ENCODE results near the gene TAGLN.
A peak's percentile ranks its signal among the peaks of the same experiment; 100 is the strongest.

The TAGLN gene

DNA sequence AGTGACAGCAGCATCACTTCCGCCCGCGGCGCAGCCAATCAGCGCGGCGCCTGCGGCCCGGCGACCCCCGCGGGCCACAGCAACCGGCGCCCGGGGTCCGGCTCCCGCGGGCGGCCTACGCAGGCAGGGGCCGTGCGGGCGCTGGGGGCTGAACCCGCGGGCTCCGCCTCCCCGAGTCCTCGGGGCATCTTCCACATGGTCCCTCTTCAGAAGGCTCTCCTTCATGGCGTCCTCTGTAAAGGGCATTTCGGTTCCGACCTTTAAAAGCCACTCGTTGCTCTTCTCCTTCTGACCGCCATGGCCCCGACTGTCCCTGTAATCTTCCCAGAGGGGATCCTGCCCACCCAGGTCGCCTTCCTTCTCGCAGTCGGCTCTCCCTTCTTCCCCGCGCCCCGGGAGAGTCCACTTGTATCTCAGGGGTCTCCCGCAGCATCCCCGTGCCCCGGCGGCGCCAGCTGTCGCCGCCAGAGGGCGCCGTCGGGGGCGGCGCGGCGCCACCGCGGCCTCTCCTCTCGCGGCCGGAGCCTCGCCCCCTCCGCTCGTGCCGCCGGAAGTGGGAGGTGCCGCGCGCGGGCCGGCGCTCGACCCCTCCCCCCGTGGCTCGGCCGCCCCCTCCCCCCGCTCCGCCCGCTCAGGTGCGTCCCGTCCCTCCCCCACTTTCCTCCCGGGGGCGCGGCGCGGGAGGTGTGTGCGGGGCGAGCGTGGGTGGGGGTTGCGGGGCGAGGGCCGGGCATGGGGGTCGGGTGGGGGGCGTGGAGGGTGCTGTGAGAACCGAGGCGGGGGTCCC is 33.1 kb downstream of the TAGLN start, which contains the start of gene RNF214:
TSS of gene RNF214 (plus strand) at position 580 of the 787 bp plus-strand sequence. CDS start 1,602 bp downstream, outside the sequence.
- TF ChIP-seq, protein P1, sequence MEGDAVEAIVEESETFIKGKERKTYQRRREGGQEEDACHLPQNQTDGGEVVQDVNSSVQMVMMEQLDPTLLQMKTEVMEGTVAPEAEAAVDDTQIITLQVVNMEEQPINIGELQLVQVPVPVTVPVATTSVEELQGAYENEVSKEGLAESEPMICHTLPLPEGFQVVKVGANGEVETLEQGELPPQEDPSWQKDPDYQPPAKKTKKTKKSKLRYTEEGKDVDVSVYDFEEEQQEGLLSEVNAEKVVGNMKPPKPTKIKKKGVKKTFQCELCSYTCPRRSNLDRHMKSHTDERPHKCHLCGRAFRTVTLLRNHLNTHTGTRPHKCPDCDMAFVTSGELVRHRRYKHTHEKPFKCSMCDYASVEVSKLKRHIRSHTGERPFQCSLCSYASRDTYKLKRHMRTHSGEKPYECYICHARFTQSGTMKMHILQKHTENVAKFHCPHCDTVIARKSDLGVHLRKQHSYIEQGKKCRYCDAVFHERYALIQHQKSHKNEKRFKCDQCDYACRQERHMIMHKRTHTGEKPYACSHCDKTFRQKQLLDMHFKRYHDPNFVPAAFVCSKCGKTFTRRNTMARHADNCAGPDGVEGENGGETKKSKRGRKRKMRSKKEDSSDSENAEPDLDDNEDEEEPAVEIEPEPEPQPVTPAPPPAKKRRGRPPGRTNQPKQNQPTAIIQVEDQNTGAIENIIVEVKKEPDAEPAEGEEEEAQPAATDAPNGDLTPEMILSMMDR (IDR thresholded peaks at IDR 0.05; ENCODE audit: poor library complexity, severe bottlenecking) = peak; percentile 97
- no peaks in the 10 kb centered on the region for H3K27me3 ChIP-seq (ENCODE audit: insufficient read depth, poor library complexity, severe bottlenecking)
- peak within 1 kb of the TSS; percentile 100 for H3K4me3 ChIP-seq (ENCODE audit: severe bottlenecking)
- peak; percentile 75 for ATAC-seq (ENCODE audit: low read depth)
- H3K27ac ChIP-seq (ENCODE audit: poor library complexity, severe bottlenecking) = peak within 1 kb of the TSS; percentile 57
- H3K4me1 ChIP-seq (ENCODE audit: insufficient read depth, poor library complexity, severe bottlenecking) = no peaks in the 10 kb centered on the region
- H3K9me3 ChIP-seq (ENCODE audit: severe bottlenecking) = no peaks in the 10 kb centered on the region
- peak; percentile 70 for DNase-seq (ENCODE audit: low spot score)
- H3K36me3 ChIP-seq (ENCODE audit: low read depth) = peaks cover 41% of the 10 kb centered on the region

DNA sequence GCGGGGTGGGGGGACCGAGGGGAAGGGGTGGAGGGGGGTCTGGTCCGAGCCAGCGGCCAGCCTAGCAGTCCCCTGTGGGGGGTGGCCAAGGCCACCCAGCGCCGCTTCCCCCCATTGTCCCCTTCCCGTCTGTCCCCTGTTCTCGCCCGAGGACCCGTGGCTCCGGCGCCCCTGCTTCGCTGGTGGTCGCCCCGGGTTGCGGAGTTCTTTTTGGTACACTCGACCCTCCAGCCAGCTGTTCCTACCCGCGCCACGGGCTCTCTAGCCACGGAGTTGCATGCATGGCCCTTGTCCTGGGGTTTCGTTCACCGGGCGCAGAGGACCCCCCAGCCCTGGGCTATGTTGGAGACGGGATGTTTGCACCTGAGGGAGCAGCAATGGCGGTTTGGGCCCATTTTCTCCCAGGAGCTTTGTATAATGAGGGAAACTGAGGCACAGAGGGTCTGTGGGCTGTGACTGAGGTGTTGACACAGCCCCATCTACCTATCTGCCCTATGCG is 33.8 kb downstream of the TAGLN start:
- TF ChIP-seq, protein P1 (IDR thresholded peaks at IDR 0.05; ENCODE audit: poor library complexity, severe bottlenecking) = no peak
- DNase-seq (ENCODE audit: low spot score) = peak; percentile 54
- Histone ChIP-seq H3K36me3 (ENCODE audit: low read depth) (peaks cover 39% of the 10 kb centered on the region), H3K4me1 (ENCODE audit: insufficient read depth, poor library complexity, severe bottlenecking) (no peaks in the 10 kb centered on the region), H3K4me3 (ENCODE audit: severe bottlenecking) (peak overlapping the region; percentile 100), H3K9me3 (ENCODE audit: severe bottlenecking) (no peaks in the 10 kb centered on the region), H3K27me3 (ENCODE audit: insufficient read depth, poor library complexity, severe bottlenecking) (no peaks in the 10 kb centered on the region), H3K27ac (ENCODE audit: poor library complexity, severe bottlenecking) (peak overlapping the region; percentile 57)
- 0 out of 3 replicates have a peak, but pooled peaks have one; percentile 8 for ATAC-seq (ENCODE audit: low read depth)

GRCh38 chr11:117238221-117238620 is 39.1 kb downstream of the TAGLN start:
- H3K36me3 ChIP-seq (ENCODE audit: low read depth) = peaks cover 62% of the 10 kb centered on the region
- TF ChIP-seq, protein P1 (IDR thresholded peaks at IDR 0.05; ENCODE audit: poor library complexity, severe bottlenecking) = no peak
- no peak overlapping the region for H3K4me3 ChIP-seq (ENCODE audit: severe bottlenecking)
- DNase-seq (ENCODE audit: low spot score) = no peak
- no peaks in the 10 kb centered on the region for H3K27me3 ChIP-seq (ENCODE audit: insufficient read depth, poor library complexity, severe bottlenecking)
- no peaks in the 10 kb centered on the region for H3K9me3 ChIP-seq (ENCODE audit: severe bottlenecking)
- ATAC-seq (ENCODE audit: low read depth) = no peak
- H3K27ac ChIP-seq (ENCODE audit: poor library complexity, severe bottlenecking) = no peak overlapping the region
- peaks cover 3% of the 10 kb centered on the region for H3K4me1 ChIP-seq (ENCODE audit: insufficient read depth, poor library complexity, severe bottlenecking)

DNA sequence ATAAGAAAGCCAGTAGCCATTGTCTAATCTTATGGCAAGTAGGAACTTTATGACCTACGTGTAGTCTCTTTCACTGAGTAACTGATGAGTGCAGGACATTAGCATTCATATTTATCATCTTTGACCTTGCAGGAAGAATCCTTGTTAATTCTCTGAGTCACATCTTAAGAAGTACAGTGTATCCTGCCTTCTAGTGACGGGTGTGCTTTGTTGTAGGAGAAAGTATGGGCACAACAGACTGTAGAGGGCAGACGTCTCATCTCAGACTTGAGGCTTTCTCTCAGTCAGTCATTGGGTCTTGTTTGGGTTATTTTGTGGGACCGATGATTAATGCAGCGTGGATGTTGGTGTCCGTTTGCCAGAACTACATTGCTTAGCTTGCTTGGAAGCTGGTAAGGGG is 40.1 kb downstream of the TAGLN start:
- H3K9me3 ChIP-seq (ENCODE audit: severe bottlenecking) = no peaks in the 10 kb centered on the region
- no peaks in the 10 kb centered on the region for H3K27me3 ChIP-seq (ENCODE audit: insufficient read depth, poor library complexity, severe bottlenecking)
- H3K36me3 ChIP-seq (ENCODE audit: low read depth) = peaks cover 72% of the 10 kb centered on the region
- H3K27ac ChIP-seq (ENCODE audit: poor library complexity, severe bottlenecking) = peak overlapping the region; percentile 44
- peaks cover 3% of the 10 kb centered on the region for H3K4me1 ChIP-seq (ENCODE audit: insufficient read depth, poor library complexity, severe bottlenecking)
- DNase-seq (ENCODE audit: low spot score) (no peak), ATAC-seq (ENCODE audit: low read depth) (peak; percentile 96)
- TF ChIP-seq, protein P1 (IDR thresholded peaks at IDR 0.05; ENCODE audit: poor library complexity, severe bottlenecking) = peak; percentile 57
- H3K4me3 ChIP-seq (ENCODE audit: severe bottlenecking) = no peak overlapping the region

DNA sequence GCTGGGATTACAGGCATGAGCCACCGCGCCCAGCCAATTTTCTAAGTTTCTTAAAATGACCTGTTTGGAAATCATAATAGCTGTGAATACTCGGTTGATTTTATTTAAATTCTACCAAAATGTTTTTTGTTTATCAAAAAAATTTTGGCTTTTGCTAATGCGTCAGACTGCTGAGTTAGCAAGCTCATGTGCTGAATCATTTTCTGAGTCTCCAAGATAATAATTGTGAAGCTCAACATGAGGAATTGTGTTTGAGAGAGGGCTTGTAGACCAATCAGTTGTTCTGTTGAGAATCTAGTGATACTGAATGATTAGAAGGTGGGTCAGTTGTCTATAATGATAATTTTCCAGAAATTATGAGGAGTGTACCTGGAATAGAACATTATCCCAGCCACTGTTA is 49.2 kb downstream of the TAGLN start:
- TF ChIP-seq, protein P1 (IDR thresholded peaks at IDR 0.05; ENCODE audit: poor library complexity, severe bottlenecking) = no peak
- Histone ChIP-seq H3K36me3 (ENCODE audit: low read depth) (peaks cover 73% of the 10 kb centered on the region), H3K4me3 (ENCODE audit: severe bottlenecking) (no peak overlapping the region), H3K27me3 (ENCODE audit: insufficient read depth, poor library complexity, severe bottlenecking) (no peaks in the 10 kb centered on the region), H3K9me3 (ENCODE audit: severe bottlenecking) (no peaks in the 10 kb centered on the region), H3K4me1 (ENCODE audit: insufficient read depth, poor library complexity, severe bottlenecking) (no peaks in the 10 kb centered on the region), H3K27ac (ENCODE audit: poor library complexity, severe bottlenecking) (no peak overlapping the region)
- ATAC-seq (ENCODE audit: low read depth) = no peak
- DNase-seq (ENCODE audit: low spot score) = no peak

All from RWPE2 (cell line).